NT2/D1 (cell line): Measurements from ENCODE around the gene CLMN.

Experiments used
- SUZ12 ChIP-seq: IDR thresholded peaks from 2 replicates; pipeline ENCODE4 v1.6.1; 2011; ENCODE audit not compliant: insufficient read length, insufficient read depth; ENCODE audit errors: extremely low read depth
- ZNF274 ChIP-seq: IDR thresholded peaks from 2 replicates; pipeline ENCODE4 v1.6.1; 2011; ENCODE audit warnings: mild to moderate bottlenecking, low read depth, low read length

- TF ChIP-seq ZNF274: no peak
- no peak for TF ChIP-seq SUZ12
These were observed 76.8 kb downstream of the CLMN start for GRCh38 chr14:95242870-95243269.
